ENCODE data around the gene SMPDL3A. TPM values are rescaled to one million over a fixed set of nuclear protein-coding genes. Genes with fewer than 3 reads are reported as not detected.

Gene SMPDL3A
- total and polyA plus RNA-seq, 2 donors (not counting 3 experiments of a cell fraction or from before 2014, with no cell fraction given), result 4.1 to 4.2 TPM

DNA sequence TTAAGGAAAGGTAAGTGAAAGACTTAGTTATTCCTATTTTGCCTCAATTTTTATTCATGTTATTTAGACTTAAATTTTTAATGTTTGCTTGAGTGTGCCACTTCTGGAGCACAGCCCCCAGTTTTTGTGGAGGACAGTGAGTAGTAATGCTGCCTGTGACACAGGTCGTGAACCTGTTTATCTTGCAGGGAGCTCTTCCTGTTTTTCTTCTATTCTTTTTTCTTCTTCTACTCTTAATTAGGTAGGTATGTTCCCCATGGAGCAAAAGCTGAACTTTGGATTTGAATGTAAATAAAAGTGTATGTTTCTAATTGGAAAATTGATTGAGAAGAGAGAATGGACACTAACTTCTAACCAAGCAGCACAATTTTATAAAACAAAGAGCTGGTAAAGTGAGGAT, 12.3 kb downstream of the SMPDL3A start:
- H3K27ac ChIP-seq (ENCODE audit: insufficient read depth, low read depth, low read length), result no peak overlapping the region
- no peaks in the 10 kb centered on the region for H3K79me2 ChIP-seq (ENCODE audit: control insufficient read depth, insufficient read depth, low read length)
- BruUV-seq (replicated peaks), result no TSS peak
- no peaks in the 10 kb centered on the region for H3K9me3 ChIP-seq (replicated peaks; ENCODE audit: control insufficient read depth, insufficient read depth, low read length)
- DNase-seq (ENCODE audit: low read depth, low spot score) (no peak), FAIRE-seq (no peak)
- intact Hi-C loops (cut with micrococcal nuclease), result no loop called here
- no peak overlapping the region for H3K9ac ChIP-seq (replicated peaks; ENCODE audit: extremely low read depth, insufficient read depth, low read length)
- dilution Hi-C loops (cut with MboI; ENCODE audit: extremely low pct_ligation_motif_present, low sequenced_read_pairs), result no loop called here
- no peaks in the 10 kb centered on the region for H3K36me3 ChIP-seq (ENCODE audit: control insufficient read depth in 2 of 2, extremely low read depth in 1 of 2, insufficient read depth in 2 of 2, low read length in 2 of 2)
- POLR2A ChIA-PET, result no interaction called here
- TF ChIP-seq POLR2AphosphoS5 (IDR thresholded peaks at IDR 0.05; ENCODE audit: insufficient read depth, low read depth, low read length), result no peak
- TF ChIP-seq POLR2A (IDR thresholded peaks at IDR 0.05; ENCODE audit: low read depth, low read length), result no peak
- TF ChIP-seq, protein P1, sequence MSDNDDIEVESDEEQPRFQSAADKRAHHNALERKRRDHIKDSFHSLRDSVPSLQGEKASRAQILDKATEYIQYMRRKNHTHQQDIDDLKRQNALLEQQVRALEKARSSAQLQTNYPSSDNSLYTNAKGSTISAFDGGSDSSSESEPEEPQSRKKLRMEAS (IDR thresholded peaks at IDR 0.05; ENCODE audit: insufficient read depth, insufficient read length), result no peak
- TF ChIP-seq EZH2 (IDR thresholded peaks at IDR 0.05; ENCODE audit: borderline replicate concordance, low read depth, low read length, severe bottlenecking), result no peak
- no peak for TF ChIP-seq JUN (IDR thresholded peaks at IDR 0.05; ENCODE audit: borderline replicate concordance, insufficient read depth, insufficient read length, low read depth)
- no peak for TF ChIP-seq GATA2 (IDR thresholded peaks at IDR 0.05; ENCODE audit: insufficient read depth, insufficient read length, low read depth, low read length)
- TF ChIP-seq MYC (IDR thresholded peaks at IDR 0.05; ENCODE audit: low read depth, low read length), result no peak
- TF ChIP-seq, protein P2, sequence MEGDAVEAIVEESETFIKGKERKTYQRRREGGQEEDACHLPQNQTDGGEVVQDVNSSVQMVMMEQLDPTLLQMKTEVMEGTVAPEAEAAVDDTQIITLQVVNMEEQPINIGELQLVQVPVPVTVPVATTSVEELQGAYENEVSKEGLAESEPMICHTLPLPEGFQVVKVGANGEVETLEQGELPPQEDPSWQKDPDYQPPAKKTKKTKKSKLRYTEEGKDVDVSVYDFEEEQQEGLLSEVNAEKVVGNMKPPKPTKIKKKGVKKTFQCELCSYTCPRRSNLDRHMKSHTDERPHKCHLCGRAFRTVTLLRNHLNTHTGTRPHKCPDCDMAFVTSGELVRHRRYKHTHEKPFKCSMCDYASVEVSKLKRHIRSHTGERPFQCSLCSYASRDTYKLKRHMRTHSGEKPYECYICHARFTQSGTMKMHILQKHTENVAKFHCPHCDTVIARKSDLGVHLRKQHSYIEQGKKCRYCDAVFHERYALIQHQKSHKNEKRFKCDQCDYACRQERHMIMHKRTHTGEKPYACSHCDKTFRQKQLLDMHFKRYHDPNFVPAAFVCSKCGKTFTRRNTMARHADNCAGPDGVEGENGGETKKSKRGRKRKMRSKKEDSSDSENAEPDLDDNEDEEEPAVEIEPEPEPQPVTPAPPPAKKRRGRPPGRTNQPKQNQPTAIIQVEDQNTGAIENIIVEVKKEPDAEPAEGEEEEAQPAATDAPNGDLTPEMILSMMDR (IDR thresholded peaks at IDR 0.05; ENCODE audit: extremely low read depth in 1 of 2, insufficient read depth in 1 of 2, low read depth in 1 of 2, low read length in 2 of 2), result no peak
- TF ChIP-seq FOS (IDR thresholded peaks at IDR 0.05; ENCODE audit: borderline replicate concordance, insufficient read depth, low read length), result no peak
- H3K4me3 ChIP-seq (replicated peaks in 1 of 3; ENCODE audit: insufficient read depth in 1 of 3, low read depth in 1 of 3, low read length in 3 of 3), result no peak overlapping the region
- H3K4me1 ChIP-seq (ENCODE audit: control insufficient read depth, extremely low read depth, insufficient read depth, low read length), result no peaks in the 10 kb centered on the region
- H2AFZ ChIP-seq (ENCODE audit: low read depth, low read length), result no peak overlapping the region
- no peaks in the 10 kb centered on the region for H4K20me1 ChIP-seq (replicated peaks; ENCODE audit: control insufficient read depth, extremely low read depth, insufficient read depth, low read length)
- no peaks in the 10 kb centered on the region for H3K27me3 ChIP-seq (ENCODE audit: control insufficient read depth in 2 of 2, insufficient read depth in 2 of 2, low read length in 2 of 2)
- H3K9me1 ChIP-seq (replicated peaks; ENCODE audit: control insufficient read depth, extremely low read depth, insufficient read depth, low read length), result no peaks in the 10 kb centered on the region
- CTCF ChIA-PET, result interaction anchor here (1.0 to 1.1 kb wide), 2 partner anchors 9 to 38 kb away, joined by 5 to 6 read pairs; no protein-coding TSS in a partner anchor
- no peak overlapping the region for H3K4me2 ChIP-seq (ENCODE audit: insufficient read depth, low read length)

Data from endothelial cell of umbilical vein (primary cell).